Right hindlimb (tissue), 1 donor: ENCODE measurements around the gene AGAP1.

Experiments
- DNase-seq: peaks from one replicate; pipeline ENCODE4 v3.0.0-alpha.2; 2018

Gene AGAP1

GRCh38 chr2:235511187-235511661 is 17.4 kb downstream of the AGAP1 start:
- DNase-seq, result no peak

GRCh38 chr2:235511751-235512698 is 18.2 kb downstream of the AGAP1 start:
- DNase-seq, result no peak

DNA sequence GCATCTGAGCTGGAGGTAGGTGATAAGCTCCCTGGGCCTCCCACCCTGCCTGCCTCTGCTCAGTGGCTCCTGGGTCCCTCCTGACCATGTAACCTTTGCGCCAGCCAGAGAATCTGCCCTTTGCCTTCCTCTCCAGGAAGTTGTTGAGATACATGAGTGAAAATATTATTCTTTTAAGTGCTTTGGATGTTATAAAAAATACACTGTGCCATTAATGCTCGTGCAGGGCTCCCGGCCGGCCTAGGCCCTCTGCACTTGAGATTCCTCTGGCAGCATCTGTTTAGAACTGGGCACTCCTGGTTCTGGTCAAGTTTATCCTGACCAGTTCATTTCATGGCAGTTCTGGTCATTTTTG is 18.8 kb downstream of the AGAP1 start:
- no peak for DNase-seq

- no peak for DNase-seq
Observed at GRCh38 chr2:235513984-235514626, 20.3 kb downstream of the AGAP1 start.

- DNase-seq, result no peak
Observed at GRCh38 chr2:235514627-235515363, 21.0 kb downstream of the AGAP1 start.

GRCh38 chr2:235515364-235515742 is 21.5 kb downstream of the AGAP1 start:
- no peak for DNase-seq

DNA sequence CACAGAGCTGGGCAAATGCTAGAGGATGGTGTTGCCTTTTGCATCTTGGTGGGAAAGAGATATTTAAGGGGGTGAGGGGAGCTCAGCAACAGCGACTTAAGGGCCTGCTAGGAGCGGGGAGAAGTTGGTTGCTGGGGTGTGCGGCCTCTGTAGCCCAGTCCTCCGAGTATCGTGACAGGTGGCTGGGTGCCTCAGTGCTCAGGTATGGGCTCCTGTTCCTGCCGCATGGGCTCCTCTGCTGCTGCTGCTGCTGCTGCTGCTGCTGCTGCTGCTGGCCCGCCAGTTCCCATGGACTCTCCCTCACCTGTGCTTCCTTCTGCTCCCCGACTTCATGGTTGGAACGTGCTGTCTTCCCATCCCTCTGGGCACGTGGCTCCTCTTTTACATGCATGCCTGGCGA is 22.0 kb downstream of the AGAP1 start:
- no peak for DNase-seq

DNA sequence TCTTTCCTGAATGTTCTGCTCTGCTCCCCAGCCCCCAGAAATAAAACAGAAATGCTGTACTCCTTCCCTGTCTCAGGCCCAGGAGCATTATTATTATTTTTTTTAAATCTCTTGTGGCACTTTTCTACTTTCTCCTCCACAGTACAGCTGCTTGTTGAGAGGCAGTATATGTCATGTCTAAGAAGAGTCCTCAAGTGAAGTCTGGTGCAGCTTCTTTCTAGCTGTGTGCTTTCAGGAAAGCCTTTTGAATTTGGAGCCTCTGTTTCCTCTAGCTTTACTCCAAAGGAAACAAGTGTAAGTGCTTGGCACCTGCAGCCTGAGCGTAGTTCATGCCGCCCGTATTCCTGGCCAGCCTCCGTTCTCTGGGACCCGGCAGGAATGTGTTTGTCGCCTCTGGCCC is 22.4 kb downstream of the AGAP1 start:
- DNase-seq, result no peak

DNA sequence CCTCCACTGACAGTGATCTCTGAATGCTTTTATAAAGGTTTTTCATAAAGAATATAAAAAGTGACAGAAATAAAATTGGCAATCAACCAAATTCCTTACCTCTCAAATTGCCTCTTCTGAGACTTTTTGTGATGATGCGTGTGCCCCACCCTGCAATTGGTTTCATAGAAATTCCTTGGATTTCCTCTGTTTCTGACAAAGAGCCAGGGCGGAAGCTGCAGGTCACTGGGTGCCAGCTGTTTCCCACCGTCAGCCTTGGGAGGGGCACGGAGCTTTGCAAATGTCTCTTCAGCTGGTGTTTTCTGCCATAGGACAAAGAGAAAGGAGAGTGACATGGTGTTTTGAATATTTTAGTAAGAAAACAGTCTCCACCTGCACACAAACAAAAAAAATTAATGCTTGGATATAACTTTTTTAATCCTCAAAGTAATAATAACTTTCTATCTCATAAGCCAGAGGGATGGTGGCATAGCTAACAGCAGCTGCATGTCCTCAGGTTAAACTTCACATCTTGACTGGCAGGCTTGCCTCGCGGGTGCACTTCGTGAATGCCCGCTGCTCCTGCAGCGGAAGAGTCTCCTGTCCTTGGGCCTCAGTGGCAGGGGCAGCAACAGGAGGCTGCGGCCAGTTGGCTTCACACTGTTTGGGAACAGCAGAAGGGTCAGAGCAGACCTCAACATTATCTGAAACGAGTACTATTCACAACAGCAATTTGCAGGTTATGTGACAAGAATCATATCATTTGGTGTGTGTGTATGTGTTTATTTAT is 24.7 kb downstream of the AGAP1 start:
- DNase-seq, result no peak

- DNase-seq, result no peak
Observed at GRCh38 chr2:235520787-235521186, 26.9 kb downstream of the AGAP1 start.

- no peak for DNase-seq
Observed at GRCh38 chr2:235521844-235522243, 28.0 kb downstream of the AGAP1 start.

- no peak for DNase-seq
Observed at GRCh38 chr2:235523021-235523420, 29.2 kb downstream of the AGAP1 start.

GRCh38 chr2:235523486-235524150 is 29.8 kb downstream of the AGAP1 start:
- DNase-seq, result no peak

DNA sequence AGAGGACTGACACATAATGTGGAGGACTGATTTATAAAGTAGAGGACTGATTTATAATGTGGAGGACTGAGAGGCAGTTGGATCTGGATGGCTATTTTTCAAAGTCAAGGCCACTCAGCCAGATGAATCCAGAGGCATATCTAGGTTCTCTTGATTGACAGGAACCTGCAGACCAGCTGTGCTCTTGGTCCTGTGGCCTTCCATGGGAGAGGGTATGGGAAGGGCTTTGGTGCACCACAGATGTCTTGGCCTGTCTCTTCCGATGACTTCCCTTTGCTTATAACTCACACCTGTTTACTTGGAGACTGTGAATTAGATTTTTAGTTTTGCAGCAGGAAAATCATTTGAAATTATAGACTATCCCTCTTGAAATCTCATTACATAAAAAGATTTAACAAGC is 32.3 kb downstream of the AGAP1 start:
- no peak for DNase-seq

DNA sequence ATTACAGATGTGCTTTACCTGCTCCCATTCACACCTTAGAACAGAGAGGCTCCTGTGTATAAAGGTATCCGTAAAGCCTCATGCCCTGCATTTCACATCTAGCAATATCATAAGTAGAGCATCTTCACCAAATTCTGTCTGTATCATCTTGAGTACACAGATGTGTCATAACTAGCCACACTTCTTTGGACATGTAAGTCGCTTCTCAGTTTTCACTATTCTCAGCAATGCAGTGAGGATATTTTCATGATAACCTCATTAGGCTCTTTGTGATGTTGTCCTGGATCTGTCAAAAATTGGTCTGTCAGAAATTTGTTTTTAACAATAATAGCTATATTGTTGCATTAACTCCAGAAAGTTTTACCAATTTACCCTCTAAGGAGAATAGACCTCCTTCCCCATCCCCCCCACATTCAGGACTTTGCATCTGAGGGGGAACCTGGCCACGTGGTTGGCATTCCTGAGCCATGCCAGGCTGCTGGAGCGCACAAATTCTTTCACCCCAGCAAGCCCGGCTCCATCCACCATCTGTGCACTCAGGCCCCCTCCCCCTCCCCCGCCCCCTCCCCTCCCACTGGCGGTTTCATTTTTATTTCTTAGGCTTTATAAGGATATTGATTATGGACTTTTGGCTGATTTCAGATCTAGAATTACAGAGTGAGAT is 34.1 kb downstream of the AGAP1 start:
- DNase-seq, result no peak

DNA sequence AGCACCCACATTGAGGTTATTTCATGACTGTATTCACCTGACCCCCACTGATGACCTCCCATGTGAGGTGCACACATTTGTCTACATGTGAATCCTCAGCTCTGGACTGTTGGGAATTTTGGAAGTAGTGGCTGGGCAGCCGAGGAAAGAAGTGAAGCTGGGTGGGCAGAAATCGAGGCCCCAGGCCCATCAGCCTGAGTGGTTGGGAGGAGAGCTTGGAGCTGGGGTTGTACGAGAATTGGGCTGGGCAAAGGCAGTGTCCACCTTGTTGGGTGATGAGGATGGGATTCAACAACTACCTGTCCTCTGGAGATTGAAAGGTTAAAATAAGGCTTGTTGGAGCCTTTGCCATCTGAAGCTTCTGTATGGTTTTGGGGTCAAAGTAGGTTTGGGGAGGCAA is 35.8 kb downstream of the AGAP1 start:
- no peak for DNase-seq

- DNase-seq, result no peak
Observed at GRCh38 chr2:235530735-235531134, 36.9 kb downstream of the AGAP1 start.

DNA sequence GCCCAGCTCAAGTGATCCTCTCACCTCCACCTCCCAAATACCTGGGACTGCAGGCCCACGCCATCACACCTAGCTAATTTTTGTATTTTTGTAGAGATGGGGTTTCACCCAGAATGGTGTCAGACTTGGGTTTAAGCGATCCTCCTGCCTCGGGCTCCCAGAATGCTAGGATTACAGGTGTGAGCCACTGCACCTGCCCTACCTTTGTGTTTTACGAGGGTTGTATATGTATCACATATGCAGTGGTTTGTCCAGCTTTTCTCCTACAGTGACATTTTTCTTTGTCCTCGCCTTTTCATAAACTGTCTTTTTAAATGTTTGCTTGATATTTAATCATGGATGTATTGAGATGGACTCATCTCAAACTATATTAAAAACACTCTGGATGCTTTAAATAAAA is 38.5 kb downstream of the AGAP1 start:
- no peak for DNase-seq

DNA sequence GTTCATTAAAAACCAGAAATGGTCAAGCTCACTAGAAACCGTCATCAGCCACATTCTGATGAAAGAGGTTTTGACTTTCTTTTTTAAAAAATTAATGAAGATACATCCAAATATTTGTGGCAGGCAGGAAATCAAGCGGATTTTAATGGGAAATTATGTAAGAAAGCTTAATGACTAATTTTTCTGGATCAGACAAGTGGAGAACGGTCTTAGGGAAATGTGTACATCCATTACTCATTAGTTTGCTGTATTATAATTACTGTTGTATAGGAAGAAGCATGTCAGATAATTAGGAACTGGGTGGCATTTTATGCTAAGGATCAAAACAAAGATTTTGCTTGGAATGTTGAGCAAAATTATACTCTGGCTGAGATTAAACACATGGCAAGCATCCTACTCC is 39.4 kb downstream of the AGAP1 start:
- DNase-seq, result no peak

DNA sequence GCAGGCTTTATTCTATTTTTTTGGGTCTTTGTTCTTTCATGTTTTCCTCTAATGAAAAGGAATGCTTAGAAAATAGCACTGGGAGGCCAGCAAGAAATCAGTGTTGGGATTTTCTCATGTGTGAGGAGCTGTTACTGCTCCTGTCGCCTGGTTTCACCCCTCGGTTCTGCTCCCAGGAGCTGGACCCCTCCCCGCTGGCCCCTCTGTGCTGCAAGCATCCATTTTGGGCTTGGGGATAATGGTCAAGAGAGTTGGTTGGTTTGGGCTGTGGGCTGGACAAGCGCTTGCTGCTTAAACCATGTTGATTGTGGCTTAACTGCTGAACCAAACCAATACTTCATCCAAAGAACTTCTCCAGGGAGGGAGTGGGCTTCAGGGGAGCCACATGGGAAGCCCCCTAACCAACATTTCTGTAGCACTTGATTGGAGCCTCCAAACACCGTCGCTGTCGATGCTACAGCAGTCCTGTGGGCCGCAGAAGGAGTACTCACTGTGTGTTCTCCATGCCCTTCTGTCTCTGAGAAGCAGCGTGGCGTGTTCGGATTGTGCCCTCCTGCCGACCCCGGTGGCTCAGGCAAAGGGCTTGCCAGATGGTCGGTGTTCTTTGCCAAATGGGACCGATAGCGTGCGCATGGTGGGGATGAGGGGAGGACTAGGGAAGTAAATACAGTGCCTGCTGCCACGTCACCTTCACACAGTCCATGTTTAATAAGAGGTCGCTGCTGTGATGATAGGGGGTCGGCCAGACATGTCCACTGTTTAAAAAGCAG is 40.0 kb downstream of the AGAP1 start:
- no peak for DNase-seq
